Cardiac fibroblast (primary cell): Measurements from ENCODE around the gene MAN1B1.
A peak's percentile ranks its signal among the peaks of the same experiment; 100 is the strongest.

Experiments used
- DNase-seq, 2 donors: peaks; one replicate each; pipeline versions ENCODE4 v3.0.0 to v3.0.0-alpha.2; 2010; ENCODE audit warnings: low read depth in 2 of 2
- H3K4me3 ChIP-seq, 2 donors: replicated peaks in 1 of 2; 1 replicate in 1 of 2; 2 replicates in 1 of 2; pipeline ENCODE4 v1.5.1; 2011; ENCODE audit warnings: low read depth in 2 of 2, low read length in 2 of 2, mild to moderate bottlenecking in 2 of 2, moderate library complexity in 1 of 2
- CTCF ChIP-seq: IDR thresholded peaks from one replicate; pipeline ENCODE4 v1.5.1; 2011; ENCODE audit warnings: low read depth, mild to moderate bottlenecking, low read length, inconsistent platforms

MAN1B1 gene

GRCh38 chr9:137082222-137082924 is 4.4 kb upstream of the MAN1B1 start:
- no peak for DNase-seq
- H3K4me3 ChIP-seq = no peak overlapping the region
- TF ChIP-seq CTCF = no peak

GRCh38 chr9:137082925-137083290 is 3.9 kb upstream of the MAN1B1 start:
- no peak overlapping the region for H3K4me3 ChIP-seq
- no peak for DNase-seq
- no peak for TF ChIP-seq CTCF

GRCh38 chr9:137083394-137084004 is 3.3 kb upstream of the MAN1B1 start:
- TF ChIP-seq CTCF = no peak
- no peak overlapping the region for H3K4me3 ChIP-seq
- DNase-seq = peak; percentile 92 to 94

GRCh38 chr9:137084526-137084925 is 2.3 kb upstream of the MAN1B1 start:
- no peak overlapping the region for H3K4me3 ChIP-seq
- no peak for DNase-seq
- no peak for TF ChIP-seq CTCF

GRCh38 chr9:137085920-137086530 is 760 bp upstream of the MAN1B1 start:
- DNase-seq = peak; percentile 41 to 44
- TF ChIP-seq CTCF = no peak
- peak overlapping the region; percentile 75 to 87 for H3K4me3 ChIP-seq

GRCh38 chr9:137087409-137087925 is 682 bp downstream of the MAN1B1 start:
- TF ChIP-seq CTCF = no peak
- peak overlapping the region; percentile 75 to 87 for H3K4me3 ChIP-seq
- no peak for DNase-seq
